HL-60/S4 treated with retinoic acid at 250 ng/mL for 4 days and 3 days (cell line): ENCODE data around the gene BOD1L2.

Experiments
- in situ Hi-C: fragments of 300-500 bp; cut with MboI; formaldehyde crosslinking; loops from 2 replicates; pipeline ENCODE4 v1.7.0; 2022; ENCODE audit warnings: low sequenced_read_pairs

BOD1L2 gene

GRCh38 chr18:57149531-57149930 is 2.6 kb downstream of the BOD1L2 start:
- in situ Hi-C loops, result no loop called here

DNA sequence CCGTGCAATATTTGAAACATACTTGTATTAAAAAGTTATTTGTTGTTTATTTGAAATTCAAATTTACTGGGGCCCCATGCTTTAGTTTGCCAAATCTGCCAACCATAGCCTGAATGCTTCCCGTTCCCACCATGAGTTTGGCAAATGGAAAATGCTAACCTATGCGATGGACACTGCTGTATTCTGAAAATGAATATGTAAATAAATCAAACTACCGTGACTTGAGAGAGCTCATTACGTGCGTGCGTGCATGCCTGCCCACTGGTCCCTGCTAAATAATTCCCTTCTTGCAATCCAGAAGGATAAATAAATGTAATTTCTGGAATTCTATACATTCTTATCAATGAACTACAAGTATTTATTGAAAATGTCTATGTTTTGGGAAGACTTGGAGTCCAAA is 3.2 kb downstream of the BOD1L2 start:
- in situ Hi-C loops, result no loop called here

- in situ Hi-C loops, result no loop called here
These were observed 3.9 kb downstream of the BOD1L2 start for GRCh38 chr18:57150828-57151227.

GRCh38 chr18:57154191-57154830 is 7.4 kb downstream of the BOD1L2 start:
- in situ Hi-C loops, result no loop called here

- in situ Hi-C loops, result no loop called here
These were observed 17.5 kb downstream of the BOD1L2 start for GRCh38 chr18:57164401-57164800.

DNA sequence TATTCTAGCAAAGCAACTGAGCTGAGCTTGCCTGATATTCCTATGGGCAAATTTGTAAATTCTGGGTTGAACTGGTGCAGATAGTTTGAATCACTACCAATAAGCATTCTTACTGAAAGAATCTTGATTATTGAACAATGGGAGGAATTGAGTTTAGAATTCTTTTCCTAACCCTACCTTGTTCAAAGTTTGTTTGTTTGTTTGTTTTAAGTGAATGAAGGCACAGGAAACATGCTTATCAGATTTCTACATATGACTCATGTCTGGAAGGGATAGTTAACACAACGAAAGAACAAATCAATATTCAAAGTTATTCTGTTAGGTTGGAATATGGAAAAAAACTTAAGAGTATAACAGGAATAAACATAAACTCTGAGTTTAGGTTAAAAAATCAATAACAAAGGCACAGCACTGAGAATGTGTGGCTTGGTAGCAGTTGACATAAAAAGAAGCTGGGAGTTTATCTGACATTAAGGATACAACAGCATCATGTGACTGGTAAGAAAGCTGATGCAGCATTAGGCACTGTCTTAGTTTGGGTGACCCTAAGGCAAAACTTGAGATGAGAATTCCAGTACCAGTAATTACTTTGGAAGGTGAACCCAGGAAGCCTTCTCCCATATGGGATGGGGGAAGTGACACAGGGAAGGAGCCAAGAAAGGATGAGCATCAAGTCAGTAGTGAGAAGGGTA is 20.9 kb downstream of the BOD1L2 start:
- in situ Hi-C loops, result no loop called here

- in situ Hi-C loops, result no loop called here
These were observed 24.1 kb downstream of the BOD1L2 start for GRCh38 chr18:57171026-57171425.

DNA sequence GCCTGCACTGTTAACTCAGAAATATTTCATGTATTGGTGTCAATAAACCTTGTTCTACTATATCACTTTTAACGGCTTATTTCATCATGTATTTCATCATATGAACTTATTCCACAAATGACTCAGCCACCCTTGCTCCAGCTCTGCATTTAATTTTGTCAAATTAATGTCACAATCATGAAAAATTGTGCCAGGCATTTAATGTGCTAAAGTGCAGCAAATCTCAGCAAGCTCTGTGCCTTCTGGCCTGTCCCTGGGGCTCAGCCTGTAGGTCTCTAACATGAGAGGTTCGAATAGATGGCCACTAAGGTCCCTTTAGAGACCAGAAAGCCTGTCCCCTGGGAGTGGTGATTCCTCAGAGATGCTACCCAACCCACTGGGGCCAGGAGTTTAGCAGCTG is 28.6 kb downstream of the BOD1L2 start:
- in situ Hi-C loops, result no loop called here

DNA sequence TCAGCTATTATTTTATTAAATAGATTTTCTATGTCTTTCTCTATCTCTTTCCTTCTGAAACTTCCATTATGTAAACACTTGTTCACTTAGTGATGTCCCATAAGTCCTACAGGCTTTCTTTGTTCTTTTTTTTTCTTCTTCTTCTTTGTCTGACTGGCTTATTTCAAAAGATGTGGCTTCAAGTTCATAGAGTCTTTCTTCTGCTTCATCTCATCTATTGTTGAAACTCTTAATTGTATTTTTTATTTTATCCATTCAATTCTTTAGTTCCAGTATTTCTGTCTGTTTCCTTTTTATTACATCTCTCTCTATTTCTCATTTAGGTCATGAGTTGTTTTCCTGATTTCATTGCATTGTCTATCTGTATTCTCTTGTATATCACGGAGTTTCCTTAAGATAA is 38.5 kb downstream of the BOD1L2 start:
- in situ Hi-C loops, result no loop called here

GRCh38 chr18:57188851-57189557 is 42.1 kb downstream of the BOD1L2 start:
- in situ Hi-C loops, result no loop called here

DNA sequence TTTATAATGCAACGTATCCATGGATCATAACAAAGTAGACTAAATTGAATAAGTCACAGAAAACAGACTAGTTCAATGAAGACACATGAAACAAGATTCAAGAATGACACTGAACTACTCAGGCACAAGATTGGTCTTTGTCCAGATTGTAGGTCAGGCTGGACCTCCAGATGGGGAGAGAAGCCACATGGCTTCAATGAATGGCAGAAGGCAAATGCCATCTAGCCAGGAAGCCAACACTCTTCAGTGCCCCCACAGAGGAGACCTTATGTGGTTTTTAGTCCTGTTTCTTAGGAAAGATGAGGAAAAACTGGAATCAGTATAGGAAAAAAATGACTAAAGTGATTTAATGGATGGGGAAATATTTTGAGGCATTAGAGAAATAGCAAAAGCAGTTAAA is 43.1 kb downstream of the BOD1L2 start:
- in situ Hi-C loops, result no loop called here

DNA sequence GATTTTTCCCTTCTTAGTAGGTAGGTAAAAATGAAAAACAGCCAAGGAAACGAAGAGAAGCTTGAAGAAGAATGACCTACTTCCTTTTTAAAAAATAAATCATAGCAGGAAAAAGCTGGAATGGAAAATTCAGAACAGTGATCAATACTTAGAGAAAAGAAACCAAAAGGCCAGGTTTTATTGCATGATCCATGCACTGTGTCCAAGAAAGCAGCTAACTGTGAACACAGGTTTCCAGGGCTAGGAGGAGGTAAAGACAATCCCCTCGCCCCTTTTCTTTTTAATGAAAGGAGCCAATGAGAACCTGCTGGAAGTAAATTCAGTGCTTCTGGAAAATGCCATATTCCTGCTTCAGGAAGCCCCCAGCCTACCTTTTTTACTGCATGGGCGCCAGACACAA is 47.2 kb downstream of the BOD1L2 start:
- in situ Hi-C loops, result no loop called here

GRCh38 chr18:57194622-57195021 is 47.7 kb downstream of the BOD1L2 start:
- in situ Hi-C loops, result no loop called here

- in situ Hi-C loops, result no loop called here
These were observed 48.5 kb downstream of the BOD1L2 start for GRCh38 chr18:57195341-57195740.

DNA sequence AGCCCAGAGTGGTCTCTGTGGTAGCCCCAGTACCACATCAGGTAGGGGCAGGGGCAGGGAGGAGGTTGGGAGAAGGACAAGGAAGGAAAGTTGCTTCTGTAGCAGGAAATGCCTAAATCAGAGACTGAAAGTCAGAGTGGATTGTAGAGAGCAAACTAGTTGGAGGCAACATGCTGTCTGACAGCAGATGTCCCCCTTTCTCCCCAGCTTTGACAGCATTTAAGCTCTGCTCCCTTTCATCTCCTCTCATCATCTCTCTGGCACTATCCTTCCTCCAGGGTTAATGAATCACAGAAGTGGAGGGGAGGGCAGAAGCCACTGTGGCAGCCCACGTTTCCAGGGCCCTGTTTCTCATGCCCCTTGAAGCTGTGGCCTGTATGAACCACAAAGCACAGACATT is 50.4 kb downstream of the BOD1L2 start:
- in situ Hi-C loops, result no loop called here

GRCh38 chr18:57198073-57198472 is 51.2 kb downstream of the BOD1L2 start:
- in situ Hi-C loops, result no loop called here
